Stimulated activated naive CD4-positive, alpha-beta T cell treated with Interleukin-2 at 50 U/mL for 16 hours (primary cell): ENCODE results near the gene DDX24.

Source experiments
- DNase-seq: peaks from one replicate; lab custom pipeline; 2025; lab: John Stamatoyannopoulos, UW

The DDX24 gene

DNA sequence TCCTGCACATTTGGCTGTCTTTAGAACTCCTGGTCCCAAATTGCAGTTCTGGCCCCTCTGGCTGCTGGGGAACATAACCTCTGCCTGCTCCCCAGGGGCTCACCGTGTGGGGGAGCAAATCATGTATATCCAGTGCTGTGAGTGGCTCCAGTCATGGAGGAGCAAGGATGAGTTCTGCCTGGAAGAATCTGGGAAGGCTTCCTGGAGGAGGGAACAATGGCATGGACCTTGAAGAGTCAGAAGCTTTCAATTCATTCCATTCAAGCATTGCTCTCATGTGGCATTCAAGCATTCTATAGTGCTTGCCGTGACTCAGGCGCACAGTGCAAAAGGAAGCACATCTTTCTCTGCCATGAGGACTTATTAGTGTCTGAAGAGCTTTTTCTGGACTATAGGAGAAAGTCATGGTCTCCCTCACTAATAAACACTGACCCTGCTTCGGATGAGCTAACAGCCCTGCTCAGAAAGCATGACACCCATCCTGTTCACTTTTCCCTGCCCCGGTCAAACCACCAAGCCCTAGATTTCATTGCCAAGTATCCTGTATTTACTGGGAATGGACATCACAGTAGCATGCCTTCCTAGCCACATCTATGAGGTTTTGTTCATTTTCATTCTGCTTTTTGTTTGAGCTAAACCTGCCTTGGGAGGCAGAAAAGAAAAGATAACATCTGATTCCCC lies 33.0 kb upstream of the DDX24 start:
- no peak for DNase-seq

DNA sequence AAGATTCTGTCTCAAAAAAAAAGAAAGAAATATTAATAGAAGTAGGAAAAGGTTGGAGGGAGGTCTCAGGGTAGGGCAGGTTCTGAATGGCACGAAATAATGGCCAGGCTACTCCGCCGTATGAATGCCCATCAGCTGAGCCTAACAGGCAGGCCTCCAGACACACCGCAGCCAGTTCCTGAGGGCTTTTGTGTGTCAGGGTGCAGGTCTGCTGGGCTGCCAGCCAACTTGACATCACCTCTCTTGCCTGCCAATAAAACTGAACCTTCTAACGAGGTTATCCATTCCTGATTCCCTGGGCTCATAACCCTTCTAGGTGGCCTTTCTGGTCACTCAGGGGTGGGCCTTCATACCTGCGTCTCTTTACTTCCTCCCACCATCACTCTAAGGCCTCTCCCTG lies 32.5 kb upstream of the DDX24 start:
- no peak for DNase-seq

DNA sequence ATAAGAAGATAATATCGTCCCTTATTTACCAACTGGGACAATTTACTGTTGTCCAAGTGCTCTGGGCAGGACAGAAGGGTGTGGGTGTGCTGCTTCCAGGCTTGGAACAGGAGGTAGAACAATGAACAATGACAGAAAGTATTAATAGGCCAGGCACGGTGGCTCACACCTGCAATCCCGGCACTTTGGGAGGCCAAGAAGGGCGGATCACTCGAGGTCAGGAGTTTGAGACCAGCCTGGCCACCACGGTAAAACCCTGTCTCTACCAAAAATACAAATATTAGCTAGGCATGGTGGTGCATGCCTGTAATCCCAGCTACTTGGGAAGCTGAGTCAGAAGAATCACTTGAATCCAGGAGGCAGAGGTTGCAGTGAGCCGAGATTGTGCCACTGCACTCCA lies 32.1 kb upstream of the DDX24 start:
- no peak for DNase-seq

DNA sequence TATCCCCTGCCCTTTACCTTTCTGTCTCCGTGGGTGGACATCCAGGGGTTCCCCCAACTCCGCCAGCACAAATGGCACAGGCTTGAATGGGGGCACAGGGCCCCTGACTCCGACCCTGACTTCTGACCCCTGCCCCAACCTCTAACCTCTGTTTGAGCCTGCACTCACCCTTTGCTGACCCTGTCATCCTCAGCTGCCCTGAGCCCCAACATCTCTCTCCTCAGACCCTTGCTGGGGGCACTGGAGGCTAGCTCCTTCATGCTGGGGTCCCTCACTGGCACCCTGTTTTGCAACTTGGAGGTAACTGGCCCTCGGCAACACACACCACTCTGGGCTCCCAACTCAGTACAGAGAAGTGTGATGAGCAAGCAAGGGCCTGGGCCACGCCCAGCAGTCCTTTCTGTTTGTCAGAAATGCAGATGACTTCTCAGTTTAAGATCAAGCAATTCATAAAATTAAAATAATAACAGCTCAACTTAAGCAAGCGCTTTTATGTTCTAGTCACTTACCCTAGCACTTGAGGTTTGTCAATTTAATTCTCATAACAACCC lies 31.6 kb upstream of the DDX24 start:
- DNase-seq = no peak

DNA sequence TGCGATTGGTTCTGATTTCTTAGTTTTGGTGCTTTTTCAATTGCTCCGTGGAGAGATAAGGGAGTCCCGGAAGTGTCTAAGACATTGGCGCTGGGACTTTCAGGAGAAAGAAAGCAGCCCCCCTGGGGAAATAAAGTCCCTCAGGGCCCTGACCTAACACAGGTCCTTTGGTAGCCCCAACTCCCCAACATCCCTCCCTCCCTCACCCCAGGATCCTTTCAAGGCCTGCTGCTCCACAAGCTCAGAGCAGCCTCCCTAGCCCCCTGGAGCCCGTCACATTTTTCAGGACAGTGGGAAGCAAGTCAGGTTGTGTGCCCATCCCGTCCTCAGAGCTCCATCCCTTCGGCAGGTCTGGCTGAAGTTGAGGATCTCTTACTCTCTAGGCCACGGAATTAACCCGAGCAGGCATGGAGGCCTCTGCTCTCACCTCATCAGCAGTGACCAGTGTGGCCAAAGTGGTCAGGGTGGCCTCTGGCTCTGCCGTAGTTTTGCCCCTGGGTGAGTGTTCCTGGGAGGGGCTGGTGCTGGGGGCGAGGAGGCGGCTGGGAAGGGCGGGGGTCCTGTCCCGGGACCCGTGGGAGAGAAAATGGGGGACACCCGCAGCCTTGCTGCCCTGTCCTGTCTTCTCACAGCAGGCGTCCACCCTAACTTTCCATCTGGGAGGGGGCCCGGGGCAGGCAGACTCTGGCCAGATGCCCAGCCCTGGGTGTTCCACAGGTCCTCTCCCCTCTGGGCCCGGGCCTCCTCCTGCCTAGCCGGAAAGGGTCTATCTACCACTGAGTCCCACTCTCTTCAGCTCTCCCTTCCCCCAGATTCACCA lies 30.5 kb upstream of the DDX24 start:
- no peak for DNase-seq

DNA sequence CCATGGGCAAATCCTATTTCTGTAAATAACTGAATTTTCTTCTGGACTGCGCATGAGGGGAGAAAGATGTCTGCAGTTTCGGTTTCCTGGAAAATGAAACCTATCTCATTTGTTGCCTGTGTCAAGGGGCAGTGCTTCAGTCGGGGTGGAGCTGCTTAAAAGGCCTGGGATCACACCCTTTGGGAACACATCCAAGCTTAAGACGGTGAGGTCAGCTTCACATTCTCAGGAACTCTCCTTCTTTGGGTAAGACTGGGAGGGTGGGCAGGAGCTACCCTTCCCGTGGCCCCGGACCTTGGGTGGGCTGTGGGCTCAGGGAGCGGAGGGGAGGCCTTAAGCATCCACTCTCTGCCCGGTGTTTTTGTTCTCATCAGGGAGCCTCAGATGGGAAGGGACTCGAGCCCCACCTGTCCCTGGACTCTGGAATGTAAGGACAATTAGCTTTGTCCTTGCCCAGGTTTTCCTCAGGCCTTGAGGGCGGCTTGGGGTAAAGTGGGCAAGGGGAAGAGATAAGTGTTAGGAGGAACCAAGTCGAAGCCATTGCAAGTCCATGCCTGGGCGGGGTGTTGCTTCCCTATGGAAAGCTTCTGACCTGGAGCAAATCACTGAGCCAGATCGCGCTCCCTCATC lies 29.7 kb upstream of the DDX24 start, which contains the start of gene IFI27:
Gene IFI27, plus strand, starts transcription at position 185 of the 630 bp plus-strand sequence.
- no peak for DNase-seq

DNA sequence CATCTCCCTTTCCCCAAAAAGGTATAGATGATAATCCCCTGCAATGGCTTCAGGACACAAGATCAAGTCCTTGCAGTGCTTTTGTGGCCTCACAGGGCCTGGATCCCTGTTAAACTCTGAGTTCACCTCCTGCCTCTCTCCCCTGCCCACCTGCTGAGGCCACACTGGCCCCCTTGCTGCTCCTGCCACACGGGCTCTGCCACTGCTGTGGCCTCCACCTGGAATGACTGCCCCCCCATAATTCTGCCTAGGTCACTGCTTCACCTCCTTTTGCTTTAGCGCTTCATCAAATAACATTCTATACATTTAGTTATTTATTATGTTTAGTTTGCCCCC lies 28.9 kb upstream of the DDX24 start:
- DNase-seq = no peak

DNA sequence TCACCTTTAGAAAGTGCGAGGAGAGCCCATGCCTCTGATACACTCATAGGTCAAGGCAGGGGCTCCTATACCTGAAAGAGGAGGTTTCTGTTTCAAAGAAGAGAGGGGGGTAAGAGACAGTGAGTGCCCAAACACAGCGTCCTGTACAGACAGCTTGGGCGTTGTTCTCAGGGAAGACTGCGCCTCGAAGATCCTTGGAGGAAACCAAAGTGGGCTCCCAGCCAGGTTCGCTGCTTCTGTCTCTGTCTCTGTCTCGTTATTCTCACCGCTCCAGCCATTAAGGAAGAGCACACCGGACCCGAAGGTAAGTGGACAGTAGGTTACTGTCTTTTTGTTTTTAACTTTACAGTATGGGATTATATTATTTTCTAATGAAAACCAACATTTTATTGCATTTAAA lies 23.7 kb upstream of the DDX24 start:
- DNase-seq = no peak

DNA sequence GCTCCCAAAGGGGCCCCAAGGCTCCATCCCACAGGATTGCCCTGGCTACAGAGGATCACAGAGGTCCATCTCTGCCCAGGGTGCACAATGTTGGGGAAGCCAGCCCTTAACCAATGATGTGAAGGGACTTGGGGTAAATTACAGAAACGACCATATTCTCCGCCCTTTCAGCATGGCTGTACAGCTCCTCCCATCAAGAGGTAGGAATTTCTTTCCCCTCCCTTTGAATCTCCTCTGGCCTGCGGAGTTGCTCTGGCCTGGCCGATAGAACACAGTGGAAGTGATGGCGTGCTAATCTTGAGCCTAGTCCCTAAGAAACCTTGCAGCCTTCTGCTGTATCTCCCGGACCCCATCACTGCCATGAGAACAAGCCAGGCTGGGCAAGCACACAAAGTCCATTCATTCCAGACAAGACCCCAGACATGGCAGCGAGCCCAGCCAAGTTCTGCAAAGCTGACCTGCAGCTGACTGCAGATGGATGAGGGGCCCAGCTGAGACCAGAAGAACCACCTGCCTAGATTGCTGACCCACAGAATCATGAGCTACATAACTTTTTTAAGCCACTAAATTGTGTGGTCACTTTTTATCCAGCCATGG lies 22.6 kb upstream of the DDX24 start:
- DNase-seq = no peak

DNA sequence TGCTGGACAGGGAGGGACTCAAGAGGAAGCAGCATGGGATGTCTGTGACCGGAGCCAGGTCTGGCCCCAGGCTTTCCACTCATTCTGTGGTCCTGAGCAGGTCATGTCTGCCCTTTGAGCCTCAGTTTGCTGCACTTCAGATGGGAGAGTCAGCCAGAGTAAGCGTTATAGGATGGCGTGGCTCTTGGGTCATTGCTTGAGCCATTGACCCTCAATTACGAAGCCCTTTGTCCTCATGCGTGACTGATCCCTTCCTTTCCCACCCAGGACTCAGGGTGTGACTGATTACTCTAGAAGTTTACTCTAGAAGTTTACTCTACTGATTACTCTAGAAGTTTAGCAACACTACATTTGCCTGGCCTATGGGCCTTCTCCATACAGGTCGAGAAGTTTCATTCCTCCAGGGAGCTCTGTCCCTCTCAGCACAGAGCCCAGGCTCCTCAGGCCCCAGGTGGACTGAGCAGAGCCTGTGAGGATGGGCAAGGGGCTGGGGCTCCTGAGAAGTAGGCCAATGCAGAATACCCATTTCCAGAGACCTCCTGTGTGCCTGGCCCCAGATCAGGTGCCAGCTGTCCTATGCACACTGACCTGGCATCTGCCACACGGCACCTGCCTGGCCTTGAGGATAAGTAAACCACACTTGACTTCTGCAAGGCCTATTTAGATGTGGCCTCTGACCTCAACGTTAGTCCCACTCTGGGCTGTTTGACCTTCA lies 21.9 kb upstream of the DDX24 start:
- DNase-seq = no peak

DNA sequence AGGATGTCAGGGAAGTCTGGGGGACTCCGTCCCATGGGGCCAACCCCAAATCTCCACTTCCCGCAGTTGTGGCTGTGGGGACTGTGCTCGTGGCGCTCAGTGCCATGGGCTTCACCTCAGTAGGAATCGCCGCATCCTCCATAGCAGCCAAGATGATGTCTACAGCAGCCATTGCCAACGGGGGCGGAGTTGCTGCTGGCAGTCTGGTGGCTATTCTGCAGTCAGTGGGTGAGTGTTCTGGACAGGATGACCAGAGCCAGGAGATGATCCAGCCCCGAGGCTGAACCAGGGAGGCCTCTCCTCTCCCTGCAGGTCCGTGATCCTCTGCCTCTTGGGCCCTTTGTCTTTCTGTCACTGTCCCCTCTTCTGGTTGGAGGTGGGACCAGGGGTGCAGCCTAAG lies 20.7 kb upstream of the DDX24 start:
- DNase-seq = no peak

DNA sequence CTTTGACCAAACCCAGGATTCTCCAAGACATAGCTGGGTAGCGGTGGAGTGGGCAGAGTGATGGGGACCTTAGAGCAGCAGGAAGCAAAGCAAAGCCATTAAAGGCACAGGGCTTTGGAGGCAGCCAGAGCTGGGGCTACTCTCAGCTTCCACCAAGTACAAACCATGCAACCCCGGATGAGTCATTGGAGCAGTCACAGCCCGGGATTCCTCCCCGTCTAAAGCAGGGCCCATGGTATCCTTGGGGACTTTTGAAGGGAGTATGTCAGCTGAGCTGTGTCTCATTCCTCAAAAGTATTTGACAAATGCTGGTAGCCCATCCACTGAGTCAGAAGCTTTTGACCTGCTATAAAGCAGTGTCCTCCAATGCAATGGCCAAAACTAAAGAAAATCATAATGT lies 19.8 kb upstream of the DDX24 start:
- DNase-seq = no peak

DNA sequence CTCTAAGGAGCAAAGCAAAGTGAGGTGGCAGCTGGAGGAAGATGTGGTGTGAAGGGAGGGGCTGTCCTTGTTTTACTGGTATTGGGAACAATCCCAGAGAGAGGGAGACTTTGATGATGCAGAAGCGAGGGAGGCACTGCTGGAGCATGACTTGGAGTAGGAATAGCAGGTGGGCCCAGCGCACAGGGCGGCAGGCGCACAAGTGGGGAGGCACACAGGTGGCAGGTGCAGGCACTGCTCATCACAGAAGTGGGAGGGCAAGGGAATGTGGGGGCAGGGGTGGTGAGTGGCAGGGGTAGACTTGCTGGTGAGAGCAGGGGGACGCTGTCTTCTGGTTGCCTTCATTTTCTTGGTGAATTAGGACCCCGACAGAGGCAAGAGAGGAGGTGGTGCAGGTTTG lies 18.0 kb upstream of the DDX24 start:
- no peak for DNase-seq

DNA sequence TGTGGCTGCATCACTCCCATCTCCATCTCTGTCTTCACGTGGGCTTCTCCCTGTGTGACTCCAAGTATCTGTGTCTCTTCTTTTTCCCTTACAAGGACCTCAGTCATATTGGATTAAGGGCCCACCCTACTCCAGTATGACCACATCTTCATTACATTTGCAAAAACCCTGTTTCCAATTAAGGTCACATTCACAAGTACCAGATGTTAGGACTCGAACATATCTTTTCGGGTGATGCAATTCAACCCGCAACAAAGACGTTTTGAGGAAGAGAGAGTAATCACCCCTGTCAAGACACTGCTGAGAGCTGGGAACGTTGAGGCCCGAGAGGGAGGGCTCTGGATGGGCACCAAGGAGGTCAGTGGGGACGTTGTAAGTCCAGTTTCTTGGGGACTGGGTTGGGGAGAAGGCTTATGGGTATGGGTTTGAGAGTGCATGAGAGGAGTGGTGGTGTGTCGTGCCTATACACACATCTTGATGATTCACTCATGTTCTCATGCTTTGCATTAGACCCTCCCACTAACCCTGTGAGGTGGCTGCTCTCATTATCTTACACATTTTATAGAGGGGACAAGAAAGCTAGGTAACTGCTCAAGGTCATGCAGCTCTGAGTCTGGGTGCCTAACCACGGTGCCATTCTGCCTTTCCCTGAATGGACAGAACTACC lies 17.5 kb upstream of the DDX24 start:
- DNase-seq = no peak

DNA sequence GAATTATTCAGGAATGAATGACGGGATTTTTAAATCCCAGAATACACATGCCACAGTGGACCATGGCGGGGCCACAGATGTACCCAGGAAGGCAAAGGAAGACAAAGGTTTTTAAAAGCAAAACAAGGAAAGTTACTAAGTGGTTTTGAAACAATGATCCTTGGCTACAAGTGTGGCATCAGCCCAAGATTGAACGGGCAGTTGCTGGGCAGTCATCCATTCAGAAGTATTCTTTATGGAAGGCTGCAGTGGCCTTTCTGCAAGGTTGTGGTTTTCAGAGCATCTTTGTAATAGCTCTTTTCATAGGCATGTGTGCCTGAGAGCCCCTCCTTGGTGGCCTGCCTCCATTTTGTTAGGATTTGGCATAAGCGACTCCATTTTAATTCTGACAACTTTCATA lies 16.1 kb upstream of the DDX24 start:
- no peak for DNase-seq

DNA sequence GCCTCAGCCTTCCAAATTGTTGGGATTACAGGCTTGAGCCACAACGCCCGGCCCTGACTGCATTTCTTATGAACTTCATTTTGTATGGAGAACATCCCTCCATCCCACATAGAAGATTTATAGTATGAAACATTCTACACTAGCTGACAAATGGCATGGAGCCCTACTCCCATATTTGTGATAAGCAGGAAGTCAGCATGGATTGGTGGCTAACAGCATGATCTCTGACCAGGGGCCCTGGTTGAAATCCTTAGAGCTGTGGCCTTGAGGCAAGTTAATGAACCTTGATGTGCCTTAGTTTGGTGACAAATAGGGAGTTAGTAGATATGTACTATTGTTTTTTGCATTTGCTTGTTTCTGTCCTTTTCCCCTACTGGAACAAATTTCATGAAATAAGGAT lies 12.4 kb upstream of the DDX24 start:
- no peak for DNase-seq

DNA sequence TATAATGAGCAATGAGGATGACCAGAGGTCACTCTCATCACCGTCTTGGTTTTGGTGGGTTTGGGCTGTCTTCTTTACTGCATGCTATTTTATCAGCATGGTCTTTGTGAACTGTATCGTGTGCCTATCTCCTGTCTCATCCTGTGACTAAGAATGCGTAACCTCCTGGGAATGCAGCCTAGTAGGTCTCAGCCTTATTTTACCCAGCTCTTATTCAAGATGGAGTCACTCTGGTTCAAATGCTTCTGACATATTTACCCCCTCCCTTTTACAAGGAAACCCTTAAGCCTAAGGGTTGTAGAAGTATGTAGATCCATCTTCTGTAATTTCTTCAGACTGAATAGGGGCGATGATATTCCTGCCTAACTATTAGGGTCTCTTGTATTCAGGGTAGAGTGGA lies 8.5 kb upstream of the DDX24 start:
- DNase-seq = no peak

DNA sequence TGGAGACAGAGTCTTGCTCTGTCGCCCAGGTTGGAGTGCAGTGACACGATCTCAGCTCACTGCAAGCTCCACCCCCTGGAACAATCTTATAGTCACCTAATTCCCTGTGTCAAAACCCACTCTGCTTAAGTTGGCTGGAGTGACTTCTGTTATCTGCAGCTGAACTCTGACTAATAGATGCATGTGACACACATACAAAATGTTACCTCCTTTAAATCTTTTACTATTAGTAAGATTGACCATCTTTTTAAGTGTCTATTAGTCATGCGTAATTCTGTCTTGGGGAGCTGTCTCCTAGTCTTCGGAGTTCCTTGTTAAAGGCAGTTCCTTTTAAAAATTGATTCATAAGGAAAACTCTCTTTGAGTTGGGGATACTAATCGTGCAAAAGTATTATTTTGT lies 7.5 kb upstream of the DDX24 start:
- no peak for DNase-seq

DNA sequence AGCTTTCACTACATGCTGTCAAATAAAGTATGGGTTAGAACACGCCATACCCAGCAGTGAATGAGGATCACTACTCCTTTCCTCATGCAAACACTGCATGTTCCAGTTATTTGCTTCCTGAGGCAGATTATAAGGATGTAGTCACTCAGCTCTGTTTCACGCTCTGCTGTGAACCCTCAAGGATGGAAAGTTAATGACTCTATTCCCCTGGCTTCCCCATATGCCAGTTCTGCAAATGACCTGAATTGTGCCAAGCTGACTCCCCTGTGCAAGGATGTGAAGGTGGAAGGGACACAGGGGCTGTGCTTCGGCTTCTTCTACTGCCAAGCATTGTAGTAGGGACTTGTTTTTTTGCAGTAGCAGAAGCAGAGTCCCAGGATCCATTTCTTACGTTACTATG lies 6.9 kb upstream of the DDX24 start:
- no peak for DNase-seq

DNA sequence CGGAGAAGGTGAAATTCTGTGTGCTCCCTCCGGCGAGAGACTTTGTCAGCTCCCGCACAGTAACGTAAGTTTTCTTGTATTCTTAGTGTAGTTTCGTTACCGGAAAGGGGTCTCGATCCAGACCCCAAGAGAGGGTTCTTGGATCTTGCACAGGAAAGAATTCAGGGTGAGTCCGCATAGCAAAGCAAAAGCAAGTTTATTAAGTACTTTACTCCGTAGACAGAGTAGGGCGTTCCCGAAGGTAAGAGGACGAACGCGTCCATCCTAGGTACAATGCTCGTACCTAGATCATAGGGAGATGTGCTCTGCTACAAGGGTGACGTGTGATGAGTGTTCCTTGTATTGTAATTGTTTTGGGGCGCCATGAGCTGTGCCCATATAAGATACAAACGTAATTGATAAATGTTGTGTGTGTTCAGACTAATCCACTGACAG lies 401 bp upstream of the DDX24 start:
- DNase-seq = no peak

DNA sequence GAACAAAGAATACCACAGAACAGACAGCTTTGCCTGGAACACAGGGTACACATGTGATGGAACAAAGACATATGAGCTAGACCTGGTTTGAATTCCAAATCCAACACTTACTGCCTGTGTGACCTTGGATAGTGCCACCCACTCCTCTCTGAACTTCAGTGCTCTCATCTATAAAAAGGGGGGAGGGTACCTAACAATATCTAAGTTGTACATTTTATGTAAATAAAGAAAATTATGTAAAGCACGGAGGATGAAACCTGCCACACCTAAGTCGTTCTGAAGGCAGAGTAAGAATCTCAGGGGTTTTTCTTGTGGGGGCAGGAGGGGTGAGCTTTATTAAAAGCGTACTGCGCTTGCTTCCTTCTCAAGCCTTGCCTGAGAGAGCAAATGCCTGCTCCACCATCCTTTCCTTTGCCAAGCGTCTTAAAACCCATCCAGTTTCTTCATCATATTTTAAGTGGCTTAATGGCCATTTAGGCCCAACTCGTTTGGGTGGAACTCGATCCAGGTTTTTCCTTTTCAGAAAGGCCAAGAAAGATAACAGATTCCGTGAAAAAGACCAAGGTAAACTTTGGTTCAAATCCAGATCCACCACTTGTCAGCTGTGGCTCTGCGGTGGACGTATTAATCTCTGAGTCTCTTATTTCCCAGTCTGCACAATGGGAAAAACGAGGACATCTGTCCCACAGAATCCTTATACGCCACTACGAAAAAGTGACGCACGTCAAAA lies 946 bp downstream of the DDX24 start:
- DNase-seq = no peak
